Measurements from ENCODE around the gene CHST11. TPM values are rescaled to one million over a fixed set of nuclear protein-coding genes. Genes with fewer than 3 reads are reported as not detected.

Gene CHST11
- polyA plus RNA-seq, 3 donors: 6.2 to 8.1 (median 7.6) TPM

DNA sequence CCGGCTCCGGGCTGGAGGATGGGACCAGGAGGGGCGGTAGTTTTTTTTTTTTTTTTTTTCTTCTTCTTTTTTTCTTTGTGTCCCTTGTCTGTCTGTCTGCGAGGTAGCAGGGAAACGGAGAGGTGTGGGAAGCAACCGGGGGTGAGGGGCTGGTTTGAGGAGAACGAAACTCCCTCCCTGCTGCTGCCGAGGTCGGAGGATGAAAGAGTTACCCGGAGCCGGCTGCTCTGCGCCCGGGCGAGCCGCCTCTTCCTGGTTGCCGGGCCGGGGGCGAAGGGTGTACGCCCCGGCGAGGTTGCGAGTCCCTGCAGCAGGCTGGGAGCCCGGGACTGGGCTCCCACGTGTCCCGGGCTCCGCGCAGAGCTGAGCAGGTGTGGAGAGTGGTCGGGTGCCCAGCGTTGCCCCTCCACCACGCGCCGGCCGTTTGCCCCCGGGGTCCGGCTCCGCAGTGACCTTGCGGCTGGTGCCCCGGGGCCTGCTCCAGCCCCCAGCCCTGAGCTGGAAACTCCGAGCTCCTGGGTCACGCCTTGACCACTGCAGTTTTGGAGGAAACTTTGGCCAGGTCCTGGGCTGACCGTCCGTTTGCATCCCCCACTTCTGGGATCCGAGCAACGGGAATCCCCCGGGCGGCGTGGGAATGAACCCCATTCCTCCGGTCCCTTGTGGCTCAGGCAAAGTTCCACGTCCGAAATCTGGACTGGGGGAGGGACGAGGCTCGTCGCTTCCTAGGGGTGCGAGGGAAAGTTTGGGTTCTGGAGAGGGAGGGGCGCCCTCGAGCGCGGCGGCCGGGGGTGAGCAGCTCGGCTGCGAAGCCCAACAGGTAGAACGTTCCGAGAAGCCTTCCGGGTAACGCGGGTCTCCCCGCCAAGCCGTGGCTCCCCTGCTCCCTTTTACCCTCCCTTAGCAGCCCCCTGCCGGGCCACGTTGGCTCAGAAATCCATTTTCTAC is 1.3 kb downstream of the CHST11 start:
- no peak for DNase-seq

DNA sequence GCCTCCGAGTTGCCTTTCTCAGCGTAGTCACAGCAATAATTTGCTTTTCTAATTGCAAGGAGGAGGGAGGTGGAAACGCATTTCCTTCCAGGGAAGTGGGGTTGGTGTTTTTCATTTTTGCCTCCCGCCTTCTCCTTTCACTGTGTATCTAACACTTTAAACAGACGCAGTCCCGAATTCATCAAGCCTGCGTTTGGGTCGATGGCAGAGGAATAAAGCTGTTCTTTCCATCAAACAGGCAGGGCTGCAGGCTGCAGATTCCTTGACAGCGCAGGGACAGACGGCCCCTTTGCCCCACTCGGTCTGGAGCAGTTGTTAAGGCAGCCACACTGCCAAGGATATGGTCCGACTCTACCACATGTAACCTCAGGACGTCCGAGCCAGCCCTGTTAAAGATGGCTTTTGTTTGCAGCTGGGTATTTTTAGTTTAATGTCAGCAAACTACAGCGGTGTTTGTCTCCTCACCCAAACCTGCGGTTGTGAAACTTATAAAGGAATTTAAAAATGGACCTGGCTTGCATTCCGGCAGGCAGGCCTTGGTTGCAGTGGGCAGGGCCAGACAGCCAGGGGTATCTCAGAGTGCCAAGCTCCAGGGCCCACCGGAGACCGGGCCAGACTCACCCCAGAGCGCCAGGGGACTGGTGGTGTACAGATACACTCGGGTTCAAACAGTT is 2.1 kb downstream of the CHST11 start:
- no peak for DNase-seq

DNA sequence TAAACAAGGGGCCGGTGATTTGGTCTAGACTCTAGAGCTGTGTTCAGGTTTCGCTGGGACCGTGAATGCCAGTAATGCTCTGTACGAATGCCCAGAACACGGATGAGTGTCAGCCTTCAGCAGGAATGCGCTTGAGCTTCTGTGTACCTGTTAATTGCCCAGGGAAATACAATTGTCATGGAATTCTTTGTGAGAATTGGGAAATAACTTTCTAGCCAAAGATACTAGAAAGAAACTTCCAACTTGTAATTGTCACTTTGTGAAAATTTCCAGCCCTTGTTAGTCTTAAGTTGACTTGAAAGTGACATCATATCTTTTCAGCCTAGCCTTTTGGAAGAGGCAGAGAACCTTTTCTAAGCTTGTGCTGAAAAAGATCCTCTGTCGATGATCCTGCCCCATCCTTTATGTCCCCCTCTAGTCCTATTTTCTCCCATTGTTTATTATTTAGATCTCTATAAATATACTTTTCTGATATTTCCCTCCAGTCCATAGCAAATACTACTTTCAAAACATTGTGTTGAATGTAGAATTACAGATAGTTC is 2.7 kb downstream of the CHST11 start:
- no peak for DNase-seq

DNA sequence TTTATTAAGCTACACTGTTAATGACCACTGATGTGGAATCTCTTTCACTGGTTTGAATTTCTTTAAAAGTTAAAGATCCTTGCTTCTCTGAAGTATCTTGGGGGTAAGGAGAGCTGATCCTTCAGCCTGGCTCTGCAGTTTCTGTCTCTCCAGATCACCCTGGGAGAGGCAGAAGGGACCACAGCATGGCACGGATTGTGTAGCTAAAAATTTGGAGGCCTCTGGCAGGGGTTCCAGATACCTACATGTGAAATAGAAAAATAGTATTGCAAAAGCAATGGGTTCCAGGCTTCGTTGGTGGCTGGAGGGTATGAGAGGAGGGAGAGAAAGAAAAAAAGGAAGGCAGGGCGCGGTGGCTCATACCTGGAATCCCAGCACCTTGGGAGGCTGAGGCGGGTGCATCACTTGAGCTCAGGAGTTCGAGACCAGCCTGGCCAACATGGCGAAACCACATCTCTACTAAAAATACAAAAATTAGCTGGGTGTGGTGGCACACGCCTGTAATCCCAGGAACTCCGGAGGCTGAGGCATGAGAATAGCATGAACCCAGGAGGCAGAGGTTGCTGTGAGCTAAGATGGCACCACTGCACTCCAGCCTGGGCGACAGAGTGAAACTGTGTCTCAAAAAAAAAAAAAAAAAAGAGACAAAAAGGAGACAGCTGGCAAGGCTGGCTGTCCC is 3.4 kb downstream of the CHST11 start:
- DNase-seq: no peak

DNA sequence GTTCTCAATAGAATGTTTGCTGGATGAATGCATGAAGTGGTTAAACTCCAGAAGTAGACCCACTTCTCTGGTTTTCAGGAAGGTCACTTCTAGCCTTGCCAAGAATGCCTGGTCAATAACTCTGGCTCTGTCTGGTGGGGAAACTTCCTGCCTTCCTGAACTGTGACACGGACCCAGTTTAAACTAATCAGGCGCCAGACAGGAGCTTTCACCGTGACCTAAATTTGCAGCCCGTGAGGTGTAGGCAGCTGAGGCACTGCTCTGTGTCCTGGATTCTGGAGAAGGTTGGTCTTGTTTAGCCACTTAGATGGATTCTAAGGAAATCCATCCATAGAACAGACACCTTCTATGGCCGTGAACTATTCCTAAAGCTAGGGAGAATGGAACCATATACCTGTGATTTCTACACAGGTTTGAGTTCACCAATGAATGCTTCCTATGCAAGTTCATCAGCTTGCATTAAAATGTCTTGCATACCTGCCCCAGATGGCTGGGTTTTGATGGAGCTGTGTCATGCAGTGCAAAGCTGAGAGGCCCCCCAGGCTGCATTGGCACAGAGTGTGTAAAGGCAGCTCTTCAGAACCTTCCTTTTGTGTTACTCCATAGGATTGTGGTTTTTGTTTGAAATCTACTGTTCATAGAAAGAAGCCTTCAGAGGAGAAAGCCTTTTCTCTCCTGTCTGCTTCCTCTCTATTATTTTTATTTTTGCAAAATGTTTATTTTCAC is 4.4 kb downstream of the CHST11 start:
- DNase-seq: no peak

DNA sequence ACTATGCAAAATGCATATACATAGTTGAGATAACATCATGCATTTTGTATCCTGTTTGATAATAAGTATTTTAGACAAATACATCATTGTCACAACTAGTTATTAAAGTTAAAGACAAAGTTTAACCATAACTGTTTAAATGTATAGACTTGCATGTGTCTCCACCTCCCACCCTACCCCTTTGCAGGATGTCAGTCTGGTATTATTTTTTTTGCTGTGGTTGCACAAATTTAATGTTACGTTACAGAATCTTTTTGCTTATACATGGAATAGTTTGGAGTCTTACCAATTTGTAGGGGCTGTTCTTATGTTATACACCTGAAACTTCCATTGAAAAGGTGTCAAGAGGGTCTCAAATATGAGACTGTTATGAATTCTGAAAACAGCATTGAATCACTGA is 5.6 kb downstream of the CHST11 start:
- no peak for DNase-seq

DNA sequence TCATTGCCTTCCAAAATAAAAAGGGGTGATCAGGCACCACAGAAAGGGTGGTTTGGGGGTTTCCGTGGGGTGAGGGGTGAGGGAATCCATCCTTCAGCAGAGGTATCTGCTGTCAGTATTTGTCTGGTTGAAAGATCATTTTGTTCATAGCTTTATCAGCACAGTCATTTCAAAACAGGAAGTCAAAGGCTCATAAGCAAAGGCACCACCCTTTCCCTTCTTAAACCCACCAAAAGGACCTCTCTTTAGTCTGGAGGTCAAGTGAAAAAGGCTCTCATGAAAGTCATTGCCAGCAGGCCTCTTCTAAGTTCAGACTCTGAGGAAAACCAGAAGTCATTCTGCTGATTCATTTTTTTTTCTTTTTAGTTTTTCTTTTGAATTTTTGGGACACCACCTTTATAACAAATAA is 6.2 kb downstream of the CHST11 start:
- no peak for DNase-seq

DNA sequence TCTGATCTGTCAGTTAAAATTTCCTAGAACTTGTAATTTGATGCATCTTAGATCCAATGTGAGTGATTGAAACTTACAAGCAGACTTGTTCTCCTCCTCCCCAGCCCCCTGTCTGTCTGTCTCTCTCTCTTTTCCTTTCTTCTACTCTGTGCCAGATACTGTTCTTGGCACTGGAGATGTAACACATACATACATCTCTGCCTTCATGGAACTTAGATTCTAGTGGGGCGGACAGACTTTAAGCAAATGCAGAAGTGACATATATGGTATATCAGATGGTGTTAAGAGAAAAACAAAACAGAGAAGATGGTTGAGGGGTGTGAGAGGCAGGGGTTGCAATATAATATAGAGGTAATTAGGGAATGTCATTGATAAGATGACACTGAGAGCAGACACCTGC is 6.6 kb downstream of the CHST11 start:
- DNase-seq: no peak

DNA sequence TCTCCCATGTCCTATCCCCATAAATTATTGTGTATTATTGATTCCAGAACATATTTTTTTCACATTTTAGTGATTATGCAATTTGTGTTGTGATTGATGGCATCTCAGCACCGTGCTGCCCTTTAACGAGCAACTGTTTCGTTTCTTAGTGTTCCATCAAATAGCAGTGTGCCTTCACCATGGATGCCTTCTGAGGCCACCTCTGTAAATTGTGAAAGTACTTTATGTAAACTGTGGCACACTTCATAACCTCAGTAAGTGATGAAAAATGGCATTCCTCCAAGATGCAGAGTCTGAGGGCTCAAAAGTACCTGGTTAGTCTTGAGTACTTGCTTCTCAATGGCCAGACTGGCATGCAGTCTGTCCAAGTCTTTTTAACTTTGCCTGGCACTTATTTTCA is 8.2 kb downstream of the CHST11 start:
- no peak for DNase-seq

DNA sequence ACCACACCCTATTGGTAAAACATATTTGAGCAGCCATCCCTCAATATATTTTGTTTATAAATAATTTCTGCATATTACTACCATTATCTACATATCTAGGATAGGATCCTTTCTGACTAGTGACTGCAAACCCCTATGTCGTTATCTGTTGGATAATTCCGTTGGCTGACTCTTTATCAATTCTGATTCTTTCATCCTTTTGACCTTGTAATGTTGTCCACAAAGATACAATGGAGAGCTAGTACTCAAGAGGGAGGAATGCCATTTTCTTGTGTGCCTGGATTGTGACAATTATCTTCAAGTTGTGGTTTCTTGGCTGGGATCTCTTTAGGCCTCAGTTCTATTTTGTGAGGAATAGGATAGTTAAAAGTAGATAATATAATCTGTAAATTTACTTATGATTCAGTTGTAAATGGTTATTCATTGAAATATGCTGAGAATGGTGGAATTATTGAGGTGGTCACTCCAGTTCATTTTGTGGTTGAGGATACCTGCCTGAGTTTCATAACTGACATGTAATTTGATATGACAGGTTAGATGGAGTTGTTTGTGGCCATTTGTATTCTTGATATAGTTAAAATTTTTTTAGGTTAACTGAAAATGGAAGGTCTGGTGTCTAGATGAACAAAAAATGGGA is 10.1 kb downstream of the CHST11 start:
- DNase-seq: no peak

DNA sequence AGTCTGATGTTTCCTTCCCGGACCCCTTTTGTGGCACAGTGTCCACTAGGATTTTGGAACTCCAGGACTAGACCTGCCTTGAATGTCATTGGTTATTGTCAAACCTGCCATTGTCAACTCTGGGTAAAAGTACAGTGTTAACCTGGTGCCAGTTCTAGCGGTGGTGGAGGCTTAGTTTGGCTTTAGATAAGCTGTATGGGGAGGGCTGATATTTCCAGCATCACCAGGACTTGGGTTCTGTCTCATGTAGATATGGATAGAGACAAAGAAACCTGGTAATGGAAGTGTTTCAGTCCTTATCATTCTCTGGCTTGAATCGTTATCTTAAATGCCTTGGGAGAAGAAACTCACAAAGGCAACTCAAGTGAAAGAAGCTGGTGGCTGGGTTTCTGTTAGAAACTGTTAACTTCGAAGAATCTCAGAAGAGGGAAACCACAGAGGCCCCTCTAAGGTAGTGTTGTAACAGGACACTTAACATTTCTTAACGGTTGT is 10.6 kb downstream of the CHST11 start:
- DNase-seq: no peak

DNA sequence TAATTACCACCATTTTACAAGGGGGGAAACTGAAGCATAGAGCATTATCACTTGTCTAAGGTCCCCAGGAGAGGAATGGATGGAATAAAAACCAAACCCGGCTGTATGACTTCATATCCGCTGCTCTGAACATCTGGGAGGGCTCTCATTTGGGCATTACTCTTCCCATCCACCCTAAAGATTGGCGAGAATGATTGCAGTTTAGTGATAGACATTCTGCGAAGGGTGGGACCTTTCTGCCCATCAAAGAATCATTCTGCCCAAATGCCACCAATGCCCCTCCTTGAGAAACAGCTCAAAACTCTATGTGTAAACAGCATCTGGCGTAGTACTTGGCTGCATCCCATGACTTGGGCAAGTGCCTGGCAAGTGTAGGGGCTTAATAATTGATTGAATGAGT is 11.6 kb downstream of the CHST11 start:
- DNase-seq: no peak

DNA sequence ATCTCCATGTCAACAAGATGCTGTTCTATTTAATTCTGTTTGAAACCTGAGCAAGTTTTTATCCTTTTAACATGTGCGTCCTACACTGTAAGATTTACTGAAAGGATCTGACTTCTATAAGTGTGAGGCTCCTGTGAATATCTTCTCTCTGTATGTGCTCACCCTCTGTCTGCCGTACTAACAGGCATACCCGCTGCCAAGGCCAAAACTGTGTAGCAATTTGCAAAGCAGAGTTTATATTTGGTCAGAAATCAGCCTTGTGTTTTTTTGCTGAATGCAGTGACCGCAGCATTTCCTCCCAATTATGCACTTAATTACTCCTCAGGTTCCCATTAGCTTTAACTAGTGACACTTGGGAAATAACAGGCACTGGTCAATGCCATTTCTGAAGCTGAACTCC is 12.3 kb downstream of the CHST11 start:
- no peak for DNase-seq

DNA sequence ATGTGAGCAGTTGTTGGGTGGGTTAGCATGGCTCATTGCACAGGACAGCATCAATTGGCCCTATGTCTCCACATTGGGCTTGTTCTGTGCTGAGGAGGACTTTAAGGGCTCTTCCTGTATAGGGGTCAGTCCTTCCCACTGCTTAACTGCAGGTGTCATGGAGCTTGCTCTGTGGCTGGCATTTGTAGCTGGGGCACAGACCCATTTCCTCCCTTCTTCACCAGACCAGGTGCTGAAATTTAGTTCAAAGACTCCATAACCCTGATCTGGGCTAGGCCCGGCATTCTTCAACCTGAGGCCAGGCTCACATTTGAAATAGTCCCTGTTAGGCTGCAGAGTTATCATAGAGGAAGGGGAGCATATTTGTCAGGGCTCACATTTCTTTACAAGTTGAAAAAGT is 12.8 kb downstream of the CHST11 start:
- no peak for DNase-seq

DNA sequence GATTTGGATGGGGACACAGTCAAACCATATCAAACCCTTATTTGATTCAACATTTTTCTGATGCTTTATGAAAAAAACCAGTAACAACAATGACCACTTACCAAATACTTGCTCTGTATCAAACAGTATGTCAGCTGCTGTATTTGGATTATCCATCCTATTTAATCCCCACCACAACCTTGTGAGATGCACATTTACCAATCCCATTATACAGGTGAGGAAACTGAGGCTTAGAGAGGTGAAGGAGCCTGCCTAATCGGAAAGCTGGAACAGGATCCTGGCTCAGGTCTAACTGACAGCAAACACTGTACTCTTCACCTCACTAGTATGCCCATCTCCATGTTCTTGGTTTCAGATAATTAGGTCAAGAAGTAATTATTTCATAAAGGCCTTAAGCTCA is 13.8 kb downstream of the CHST11 start:
- no peak for DNase-seq

DNA sequence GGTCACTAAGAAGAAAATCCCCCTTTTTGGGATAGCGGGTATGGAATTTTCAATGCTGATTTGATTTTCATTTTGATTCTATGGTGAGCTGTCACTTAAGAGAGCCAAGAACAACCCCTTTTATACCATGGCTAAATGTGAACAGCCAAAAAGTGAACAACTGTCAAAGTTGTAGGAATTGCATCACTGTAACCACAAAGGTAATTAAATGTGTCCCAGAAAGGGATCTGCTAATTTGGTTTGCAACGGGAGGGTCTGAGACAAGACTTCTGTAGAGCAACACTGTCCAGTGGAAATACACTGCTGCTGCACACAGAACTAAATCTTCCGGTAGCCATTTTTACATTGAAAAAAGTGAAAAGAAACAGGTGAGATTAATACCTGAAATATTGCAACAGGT is 14.6 kb downstream of the CHST11 start:
- DNase-seq: no peak

DNA sequence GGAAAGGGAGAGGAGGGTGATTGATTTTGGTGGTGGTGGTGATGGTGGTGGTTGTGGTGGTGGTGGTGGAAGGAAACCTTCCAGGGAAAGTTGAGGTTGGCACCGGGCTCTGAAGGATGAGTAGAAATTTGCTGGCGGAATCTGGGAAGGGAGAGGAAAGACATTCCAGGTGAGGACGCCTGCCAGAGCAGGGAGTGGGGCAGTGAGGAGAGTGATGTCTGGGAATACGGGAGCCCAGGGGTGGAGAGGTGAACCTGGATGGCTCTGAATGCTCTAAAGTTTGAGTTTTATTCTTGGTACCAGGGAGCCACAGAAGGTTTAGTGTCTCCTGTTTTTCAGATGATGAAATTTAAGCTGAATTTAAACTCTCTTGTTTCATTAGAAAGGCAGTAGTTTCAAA is 16.0 kb downstream of the CHST11 start:
- no peak for DNase-seq

DNA sequence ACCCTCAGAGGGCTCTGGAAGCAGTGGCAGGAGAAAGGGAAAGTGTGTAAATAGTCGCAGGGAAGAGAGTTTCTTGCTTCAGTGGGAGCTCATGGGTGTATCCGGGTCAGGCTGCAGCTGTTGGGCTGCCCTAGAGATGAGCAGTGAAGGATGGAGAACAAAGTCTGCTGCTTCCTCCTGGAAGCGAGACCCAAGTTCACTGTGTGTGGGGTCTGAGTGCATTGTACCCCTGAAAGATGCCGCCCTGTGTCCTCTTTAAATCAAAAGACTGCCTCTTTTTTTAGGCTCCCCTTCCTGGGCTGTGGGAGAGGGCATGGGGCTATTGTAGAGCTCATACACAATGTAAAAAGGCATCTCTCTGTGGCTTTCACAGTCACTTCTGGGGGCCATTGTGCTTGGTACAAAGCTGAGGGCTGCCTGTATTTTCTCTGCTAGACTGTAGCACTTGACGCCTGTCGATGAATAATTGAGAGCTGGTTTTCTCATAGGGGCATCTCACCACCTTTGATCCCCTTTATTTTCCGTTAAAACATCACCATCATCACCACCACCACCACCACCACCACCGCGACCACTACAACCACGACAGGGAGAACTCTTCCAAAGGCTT is 16.7 kb downstream of the CHST11 start:
- DNase-seq: no peak

DNA sequence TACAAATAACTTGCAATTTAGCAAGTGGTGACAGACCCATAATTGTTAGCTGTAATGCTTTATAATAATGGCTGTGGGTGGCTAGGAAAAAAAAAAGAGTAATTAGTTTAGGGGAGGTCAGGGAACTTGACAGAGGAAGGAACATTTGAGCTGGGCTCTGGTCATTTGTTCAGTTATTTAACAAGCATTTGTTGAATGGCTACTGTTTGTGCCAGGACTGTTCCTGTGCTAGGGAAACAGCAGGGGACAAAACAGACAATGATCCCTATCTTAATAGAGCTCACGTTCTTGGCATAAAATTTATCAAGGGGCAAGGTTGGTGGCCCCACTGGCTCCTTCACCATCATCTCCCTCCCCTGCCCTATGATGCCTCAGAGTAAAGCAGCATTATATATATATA is 18.5 kb downstream of the CHST11 start:
- DNase-seq: no peak

DNA sequence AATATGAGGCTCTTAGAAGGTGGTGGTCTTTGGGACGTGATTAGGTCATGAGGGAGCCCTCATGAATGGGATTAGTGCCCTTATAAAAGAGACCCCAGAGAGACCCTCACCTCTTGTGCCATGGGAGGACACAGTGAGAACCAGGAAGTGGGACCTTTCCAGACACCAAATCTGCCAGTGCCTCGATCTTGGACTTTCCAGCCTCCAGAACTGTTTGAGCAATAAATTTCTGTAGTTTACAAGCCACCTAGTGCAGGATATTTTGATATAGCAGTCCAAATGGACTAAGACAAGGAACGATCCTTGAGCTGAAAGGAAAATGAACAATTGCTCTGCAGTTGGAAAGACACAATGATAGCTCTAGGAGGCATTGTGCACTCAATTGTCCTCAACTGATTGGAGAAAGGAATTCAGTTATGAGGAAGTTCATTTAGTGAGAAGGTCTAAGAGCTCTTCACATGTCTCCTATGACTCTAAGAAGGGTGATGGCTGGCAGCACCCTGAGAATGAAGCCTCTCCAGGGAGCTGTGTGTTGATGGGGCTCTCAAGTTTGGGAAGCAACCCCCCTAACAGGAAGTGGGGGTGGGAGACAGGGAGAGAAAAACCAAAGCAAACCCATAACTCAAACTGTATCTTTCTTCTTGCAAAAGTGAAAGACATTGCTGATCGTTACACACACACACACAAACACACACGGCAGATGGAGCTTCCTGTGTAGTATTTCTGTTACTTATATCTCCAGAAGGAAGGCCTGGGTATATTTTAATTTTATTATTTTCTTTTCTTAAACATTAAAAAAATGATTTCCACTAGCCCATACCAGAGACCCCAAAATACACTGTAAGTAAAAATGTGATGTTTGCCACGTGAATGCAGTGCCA is 21.0 kb downstream of the CHST11 start:
- DNase-seq: no peak
